NCI-H1417 (cell line): ENCODE results near the gene GSPT1.
"Not testable (repeated sequence)": the region's sequence is repeated elsewhere in the genome, so short reads cannot be mapped to it uniquely, and the experiment has no call there.

Source experiments
- DNase-seq, 3 experiments: peaks; one replicate each; lab custom pipeline; 2025; lab: John Stamatoyannopoulos, UW

GSPT1 gene

DNA sequence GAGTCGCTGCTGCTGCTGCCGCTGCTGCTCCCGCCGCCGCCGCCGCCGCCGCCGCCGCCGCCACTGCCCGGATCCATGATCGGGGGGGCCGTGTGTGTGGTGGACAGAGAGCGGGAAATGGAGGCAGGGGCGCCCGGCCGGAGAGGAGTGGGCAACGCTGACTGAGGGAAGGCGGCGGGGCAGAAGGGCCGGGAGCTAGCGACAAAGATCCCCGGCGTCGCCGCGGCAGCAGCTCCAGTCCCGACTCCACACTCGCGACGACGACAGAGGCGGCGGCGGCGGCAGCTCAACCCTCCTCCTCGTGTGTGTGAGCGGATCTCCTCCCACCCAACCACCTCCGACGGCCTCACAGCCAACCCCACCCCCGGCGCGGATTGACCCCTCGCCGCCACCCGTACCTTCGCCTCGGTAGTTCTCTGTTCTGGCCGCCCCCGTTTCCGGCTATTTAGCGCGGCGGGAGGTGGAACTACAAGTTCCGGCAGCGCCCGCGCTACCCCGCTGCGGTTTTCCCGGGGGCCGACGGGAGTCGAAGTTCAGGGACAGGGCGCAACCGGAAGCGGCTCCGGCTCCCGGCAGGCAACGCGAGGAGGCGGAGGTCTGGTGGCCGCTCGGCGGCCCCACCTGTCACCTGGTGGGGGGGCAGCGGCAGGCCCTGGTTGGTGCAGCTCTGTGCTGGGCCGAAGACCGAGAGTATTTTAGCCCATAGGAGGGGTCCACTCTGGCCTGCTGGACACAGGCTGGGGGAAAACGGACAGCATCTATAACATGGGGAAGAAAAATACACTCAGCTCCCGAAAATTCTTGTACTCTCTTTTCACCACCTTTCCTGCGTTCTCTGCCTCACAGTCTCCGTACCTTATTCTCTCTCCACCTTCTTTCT, at the start of gene GSPT1:
Gene GSPT1 (minus strand): TSS at position 313 of the 880 bp plus-strand sequence. CDS start 236 bp downstream, at position 77.
- peak; percentile 92 to 99 (median 97) for DNase-seq

DNA sequence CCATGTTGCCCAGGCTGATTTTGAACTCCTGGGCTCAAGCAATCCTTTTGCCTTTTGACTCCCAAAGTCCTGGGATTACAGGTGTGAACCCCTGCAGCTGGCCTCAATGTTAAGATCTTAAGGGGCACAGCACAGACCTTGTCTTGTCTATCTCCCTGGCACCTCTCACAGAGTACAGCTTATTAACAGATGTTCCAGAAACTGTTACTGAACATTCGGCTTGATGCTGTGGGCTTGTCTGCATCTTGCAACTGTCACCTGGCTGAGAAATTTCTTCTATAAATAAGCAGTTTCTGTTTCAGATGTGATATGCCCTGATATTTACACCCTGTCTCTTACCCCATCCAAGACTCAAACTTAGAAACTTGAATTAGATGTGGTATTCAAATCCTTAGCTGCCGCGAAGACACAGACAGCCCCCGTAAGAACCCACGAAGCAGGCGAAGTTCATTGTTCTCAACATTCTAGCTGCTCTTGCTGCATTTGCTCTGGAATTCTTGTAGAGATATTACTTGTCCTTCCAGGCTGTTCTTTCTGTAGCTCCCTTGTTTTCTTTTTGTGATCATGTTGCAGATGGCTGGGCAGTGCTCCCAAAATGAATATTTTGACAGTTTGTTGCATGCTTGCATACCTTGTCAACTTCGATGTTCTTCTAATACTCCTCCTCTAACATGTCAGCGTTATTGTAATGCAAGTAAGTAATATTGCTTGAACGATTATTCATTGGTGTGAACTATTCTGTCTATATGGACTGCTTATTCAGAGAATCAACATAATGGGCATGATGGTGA, 49.2 kb upstream of the GSPT1 start, which contains the start of gene TNFRSF17:
Gene TNFRSF17 (plus strand): TSS at position 450 of the 791 bp plus-strand sequence. CDS start 115 bp downstream, at position 565.
- no peak for DNase-seq

DNA sequence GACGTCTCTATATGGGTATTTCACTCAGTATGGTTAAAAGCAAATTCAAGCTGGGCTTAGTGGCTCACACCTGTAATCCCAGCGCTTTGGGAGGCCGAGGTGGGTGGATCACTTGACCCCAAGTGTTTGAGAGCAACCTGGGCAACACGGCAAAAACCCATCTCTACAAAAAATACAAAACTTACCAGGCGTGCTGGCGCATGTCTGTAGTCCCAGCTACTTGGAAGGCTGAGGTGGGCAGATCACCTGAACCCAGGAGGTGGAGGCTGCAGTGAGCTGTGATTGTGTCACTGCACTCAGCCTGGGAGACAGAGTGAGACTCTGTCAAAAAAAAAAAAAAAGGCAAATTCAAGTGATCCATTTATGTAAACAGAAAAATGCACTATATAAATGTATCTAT, 48.0 kb upstream of the GSPT1 start:
- DNase-seq = no peak

DNA sequence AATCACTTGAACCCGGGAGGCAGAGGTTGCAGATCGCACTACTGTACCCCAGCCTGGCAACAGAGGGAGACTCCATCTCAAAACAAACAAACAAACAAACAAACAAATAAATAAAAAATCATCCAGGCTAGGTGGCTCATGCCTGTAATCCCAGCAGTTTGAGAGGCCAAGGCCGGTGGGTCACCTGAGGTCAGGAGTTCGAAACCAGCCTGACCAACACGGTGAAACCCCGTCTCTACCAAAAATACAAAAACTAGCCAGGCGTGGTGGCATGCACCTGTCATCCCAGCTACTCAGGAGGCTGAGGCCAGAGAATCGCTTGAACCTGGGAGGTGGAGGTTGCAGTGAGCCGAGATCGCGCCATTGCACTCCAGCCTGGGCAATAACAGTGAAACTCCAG, 47.2 kb upstream of the GSPT1 start:
- not testable (repeated sequence) for DNase-seq

DNA sequence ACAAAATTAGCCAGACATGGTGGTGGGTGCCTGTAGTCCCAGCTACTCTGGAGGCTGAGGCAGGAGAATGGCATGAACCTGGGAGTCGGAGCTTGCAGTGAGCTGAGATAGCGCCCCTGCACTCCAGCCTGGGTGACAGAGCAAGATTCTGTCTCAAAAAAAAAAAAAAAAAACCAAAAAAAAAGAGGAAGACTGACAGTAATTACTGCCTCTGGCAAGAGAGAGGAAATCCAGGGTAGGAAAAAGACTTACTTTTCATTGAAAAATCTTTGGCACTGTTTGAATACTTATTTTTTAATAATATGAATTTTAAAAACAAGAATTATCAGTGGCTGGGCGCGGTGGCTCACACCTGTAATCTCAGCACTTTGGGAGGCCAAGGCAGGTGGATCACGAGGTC, 46.7 kb upstream of the GSPT1 start:
- not testable (repeated sequence) for DNase-seq

DNA sequence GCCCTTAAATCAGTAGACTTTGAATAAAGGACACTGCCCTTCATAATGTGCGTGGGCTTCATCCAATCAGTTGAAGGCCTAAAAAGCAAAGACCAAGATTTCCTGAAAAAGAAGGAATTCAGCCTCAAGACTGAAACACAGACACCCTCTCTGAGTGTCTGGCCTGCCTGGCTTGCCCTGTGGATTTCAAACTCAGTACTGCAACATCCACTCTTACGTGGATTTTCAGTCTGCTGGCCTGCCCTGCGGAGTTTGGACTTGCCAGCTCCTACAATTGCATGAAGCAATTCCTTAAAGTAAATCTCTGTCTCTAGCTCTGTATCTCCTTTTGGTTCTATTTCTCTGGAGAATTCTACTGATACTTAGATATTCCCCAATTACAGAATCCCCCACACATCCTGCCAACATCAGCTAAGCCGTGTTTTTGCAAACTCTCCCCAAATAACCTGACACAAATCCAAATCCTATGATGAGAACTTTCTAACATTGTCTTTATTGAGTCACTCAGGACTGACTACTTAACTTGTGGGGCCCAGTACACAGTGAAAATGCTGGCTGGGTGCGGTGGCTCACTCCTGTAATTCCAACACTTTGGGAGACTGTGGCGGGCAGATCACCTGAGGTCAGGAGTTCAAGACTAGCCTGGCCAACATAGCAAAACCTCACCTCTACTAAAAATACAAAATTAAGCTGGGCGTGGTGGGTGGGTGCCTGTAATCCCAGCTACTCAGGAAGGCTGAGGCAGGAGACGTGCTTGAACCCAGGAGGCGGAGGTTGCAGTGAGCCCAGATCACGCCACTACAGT, 42.0 kb upstream of the GSPT1 start:
- DNase-seq = no peak

DNA sequence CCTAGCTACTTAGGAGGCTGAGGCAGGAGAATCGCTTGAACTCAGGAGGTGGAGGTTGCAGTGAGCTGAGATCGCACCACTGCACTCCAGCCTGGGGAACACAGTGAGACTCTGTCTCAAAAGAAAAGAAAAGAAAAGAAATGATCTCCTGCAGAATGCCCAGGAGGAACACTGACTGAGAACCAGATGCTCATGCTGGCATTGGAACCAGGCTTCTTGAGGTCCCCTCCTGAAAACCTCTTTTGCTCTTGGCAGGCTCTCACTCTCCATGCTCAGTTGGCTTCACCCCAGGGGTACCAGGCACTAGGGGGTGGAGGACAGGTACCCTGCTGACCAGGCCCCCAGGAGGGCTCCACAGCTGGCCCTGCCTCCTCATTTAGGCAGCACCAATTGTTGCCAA, 40.8 kb upstream of the GSPT1 start:
- DNase-seq = no peak

DNA sequence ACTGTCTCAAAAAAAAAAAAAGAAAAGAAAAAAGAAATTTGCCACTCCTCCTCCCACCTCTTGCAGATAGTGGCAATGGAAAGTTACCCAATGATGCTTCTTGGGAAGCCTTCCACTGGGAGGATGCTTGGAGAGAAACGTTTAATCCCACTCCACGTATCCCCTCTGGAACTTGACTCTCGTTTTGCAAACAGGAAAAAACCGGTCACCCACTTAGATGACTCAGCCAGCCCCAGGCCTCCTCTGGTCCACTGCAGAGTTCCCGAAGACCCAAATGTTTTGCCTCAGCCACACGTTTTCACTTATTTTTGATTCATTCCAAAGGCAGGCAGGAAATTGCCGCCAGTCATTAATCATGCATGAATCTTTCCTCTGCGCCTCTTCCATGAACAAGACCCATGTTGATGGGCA, 40.0 kb upstream of the GSPT1 start:
- DNase-seq = no peak

DNA sequence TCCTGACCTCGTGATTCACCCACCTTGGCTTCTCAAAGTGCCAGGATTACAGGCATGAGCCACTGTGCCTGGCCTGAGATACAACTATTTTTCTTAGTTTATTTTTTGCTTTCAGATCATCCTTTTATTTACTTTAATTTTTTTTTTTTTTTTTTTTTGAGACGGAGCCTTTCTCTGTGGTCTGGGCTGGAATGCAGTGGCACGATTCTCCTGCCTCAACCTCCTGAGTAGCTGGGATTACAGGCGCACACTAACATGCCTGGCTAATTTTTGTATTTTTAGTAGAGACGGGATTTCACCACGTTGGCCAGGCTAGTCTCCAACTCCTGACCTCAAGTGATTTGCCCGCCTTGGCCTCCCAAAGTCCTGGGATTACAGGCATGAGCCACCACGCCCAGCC, 37.8 kb upstream of the GSPT1 start:
- DNase-seq = not testable (repeated sequence)

DNA sequence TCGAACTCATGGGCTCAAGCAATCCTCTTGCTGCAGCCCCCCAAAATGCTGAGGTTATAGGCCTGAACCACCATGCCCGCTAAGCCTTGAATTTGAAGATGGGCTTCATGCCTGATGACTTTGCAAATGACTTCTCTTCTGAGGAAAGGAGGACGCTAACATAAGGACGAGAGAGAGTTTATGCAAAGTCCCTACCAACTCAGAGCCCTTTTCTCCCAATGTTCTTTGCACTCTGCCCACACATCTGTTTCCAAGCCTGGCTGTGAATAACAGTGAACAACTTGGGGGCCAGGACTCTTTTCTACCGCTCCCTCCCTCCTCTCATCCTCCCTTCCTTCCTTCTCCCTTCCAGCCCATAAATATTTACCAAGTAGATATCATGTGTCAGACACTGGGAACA, 34.6 kb upstream of the GSPT1 start:
- DNase-seq = no peak

DNA sequence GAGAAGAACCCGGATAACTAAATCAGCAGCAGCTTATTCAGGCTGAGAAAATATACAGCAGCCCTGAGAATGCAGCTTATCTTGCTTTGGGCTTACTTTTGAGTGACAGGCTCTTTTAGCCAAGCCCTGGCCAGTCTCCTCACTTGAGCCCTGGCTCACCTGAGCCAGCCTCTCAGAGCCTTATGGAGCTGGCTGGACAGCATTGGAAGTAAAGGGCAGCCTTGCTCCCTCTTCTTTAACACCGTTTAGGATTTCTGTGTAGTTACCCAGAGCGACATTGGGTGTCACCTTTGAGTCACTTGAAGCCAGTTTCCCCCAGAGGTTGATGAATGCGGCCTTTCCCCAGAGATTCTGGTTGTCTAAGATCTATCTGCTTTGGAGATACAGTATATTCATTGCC, 33.8 kb upstream of the GSPT1 start:
- DNase-seq = peak in 2 of 3 experiments; percentile 3 to 70

DNA sequence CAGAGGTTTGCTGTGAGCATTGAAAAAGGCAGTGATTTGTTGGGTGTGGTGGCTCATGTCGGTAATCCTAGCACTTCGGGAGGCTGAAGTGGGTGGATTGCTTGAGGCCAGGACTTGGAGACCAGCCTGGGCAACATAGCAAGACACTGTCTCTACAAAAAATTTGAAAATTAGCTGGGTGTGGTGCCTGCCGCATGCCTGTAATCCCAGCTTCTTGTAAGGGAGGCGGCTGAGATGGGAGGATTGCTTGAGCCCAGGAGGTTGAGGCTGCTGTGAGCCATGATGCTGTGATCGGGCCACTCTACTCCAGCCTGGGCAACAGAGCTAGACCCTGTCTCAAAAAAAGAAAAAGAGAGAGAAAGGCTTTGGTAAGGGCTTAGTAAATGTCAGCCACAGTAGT, 33.1 kb upstream of the GSPT1 start:
- DNase-seq = no peak

DNA sequence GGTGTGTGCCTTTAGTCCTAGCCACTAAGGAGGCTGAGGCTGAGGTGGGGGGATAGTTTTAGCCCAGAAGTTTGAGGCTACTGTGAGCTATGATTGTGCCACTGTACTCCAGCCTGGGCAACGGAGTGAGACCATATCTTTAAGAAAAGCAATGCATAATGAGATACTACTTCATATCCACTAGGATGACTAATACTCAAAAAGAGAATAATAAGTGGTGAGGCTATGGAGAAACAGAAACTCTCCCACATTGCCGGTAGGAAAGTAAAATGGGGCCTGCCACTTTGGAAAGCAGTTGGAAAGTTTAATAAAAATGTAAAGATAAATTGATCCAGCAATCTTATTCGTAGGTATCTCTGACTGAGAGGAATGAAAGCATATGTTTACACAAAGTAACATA, 30.7 kb upstream of the GSPT1 start:
- no peak for DNase-seq

DNA sequence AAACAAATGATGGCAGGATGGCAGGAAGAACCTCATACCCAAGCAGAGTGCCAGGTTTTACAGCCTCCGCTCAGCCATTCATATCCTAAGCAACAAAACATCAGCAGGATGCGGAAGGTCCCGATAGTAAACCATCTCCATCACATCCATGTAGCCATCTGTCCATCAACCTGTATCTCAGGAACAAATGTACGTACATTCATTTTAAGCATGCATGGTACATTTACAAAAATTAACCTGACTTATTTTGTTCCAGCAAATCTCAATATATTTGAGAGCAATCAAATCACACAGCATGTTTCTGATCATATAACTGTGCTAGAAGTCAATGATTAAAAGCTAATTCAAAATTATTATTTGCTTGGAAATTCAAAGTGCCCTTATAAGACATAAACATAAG, 26.2 kb upstream of the GSPT1 start, which contains the start of gene NPIPB2:
Gene NPIPB2 (minus strand): TSS at position 101 of the 400 bp plus-strand sequence. CDS start 0 bp downstream, at position 101.
- not testable (repeated sequence) for DNase-seq

DNA sequence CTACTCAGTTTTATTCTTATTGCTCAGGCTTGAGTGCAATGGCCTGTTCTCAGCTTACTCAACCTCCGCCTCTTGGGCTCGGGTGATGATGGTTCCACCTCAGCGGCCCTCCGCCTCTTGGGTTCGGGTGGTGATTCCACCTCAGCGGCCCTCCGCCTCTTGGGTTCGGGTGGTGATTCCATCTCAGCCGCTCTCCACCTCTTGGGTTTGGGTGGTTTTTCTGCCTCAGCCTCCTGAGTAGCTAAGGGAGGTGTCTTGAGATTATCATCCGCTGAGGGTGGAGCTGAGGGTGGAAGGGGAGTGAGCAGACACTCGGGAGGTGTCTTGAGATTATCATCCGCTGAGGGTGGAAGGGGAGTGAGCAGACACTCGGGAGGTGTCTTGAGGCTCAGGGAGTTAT, 11.6 kb upstream of the GSPT1 start:
- not testable (repeated sequence) for DNase-seq

DNA sequence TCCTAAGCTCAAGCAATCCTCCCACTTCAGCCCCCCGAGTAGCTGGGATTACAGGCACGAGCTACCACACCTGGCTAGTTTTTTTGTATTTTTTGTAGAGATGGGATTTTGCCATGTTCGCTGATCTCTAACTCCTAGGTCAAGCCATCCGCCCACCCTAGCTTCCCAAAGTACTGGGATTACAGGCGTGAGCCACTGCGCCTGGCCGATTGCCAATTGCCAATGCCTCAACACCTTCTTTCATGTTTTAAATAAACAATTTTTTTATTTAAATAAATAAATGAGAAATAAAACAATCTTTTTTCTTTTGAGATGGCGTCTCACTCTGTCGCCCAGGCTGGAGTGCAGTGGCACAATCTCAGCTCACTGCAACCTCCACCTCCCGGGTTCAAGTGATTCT, 8.3 kb upstream of the GSPT1 start:
- not testable (repeated sequence) for DNase-seq

DNA sequence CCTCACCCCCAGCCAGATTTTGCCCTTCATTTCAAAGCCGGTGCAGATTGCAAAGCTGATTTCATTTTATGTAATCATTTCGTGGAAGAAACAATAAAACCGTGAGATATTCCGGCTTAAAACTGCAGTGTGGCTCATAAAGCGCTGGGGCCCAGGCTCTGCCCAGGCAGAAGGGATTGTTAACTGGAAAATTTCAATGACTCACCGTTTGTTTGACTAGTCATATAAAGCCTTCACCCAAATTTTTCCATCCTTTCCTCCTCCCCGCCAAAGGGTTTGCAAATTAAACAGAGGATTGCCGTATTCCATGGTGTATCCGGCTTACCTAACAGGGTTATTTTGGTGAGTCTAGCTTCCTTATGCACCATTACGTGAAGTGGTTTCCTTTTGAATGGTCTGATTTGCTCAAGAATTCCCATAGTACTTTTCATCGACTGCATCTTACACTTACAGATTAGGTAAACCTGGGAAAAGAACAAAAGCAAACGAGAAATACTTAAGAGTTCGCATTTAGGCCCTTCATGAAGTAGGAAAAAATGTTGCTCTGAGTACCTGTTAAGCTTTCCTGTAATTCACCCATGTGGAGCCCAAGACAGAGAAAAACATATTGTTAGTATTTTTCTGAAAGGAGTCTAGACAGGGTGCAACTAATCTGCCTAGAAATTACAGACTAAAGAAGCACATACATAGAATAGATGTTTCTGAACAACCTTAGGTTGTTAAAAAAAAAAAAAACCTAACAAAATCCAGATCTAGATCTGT, 949 bp upstream of the GSPT1 start:
- peak; percentile 29 to 64 (median 45) for DNase-seq

DNA sequence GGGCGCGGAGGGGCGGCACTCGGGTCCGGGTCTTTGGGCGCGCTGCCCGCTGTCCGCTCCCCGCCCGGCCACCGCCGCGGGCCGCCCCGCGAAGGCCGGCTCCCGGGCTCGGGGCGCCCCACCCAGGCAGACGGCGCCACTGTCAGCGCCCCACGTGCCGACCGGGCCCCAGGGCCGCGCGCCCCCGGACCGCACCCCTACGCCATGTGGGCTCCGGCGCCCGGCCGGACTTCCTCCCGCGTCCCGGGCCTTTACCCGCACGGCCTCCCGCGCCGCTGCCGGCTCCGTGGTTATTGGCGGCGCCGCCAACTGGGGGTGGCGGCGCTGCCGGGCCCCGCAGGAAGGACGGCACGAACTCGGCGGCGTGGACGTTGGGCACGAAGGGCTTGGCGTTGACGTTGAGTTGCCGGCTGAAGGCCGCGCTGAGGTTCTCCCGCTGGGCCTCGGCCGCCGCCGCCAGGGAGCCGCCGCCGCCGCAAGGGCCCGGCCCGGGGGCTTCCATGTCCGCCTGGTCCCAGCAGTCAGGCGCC, 577 bp downstream of the GSPT1 start:
- peak in 1 of 3 experiments; percentile 75 for DNase-seq

DNA sequence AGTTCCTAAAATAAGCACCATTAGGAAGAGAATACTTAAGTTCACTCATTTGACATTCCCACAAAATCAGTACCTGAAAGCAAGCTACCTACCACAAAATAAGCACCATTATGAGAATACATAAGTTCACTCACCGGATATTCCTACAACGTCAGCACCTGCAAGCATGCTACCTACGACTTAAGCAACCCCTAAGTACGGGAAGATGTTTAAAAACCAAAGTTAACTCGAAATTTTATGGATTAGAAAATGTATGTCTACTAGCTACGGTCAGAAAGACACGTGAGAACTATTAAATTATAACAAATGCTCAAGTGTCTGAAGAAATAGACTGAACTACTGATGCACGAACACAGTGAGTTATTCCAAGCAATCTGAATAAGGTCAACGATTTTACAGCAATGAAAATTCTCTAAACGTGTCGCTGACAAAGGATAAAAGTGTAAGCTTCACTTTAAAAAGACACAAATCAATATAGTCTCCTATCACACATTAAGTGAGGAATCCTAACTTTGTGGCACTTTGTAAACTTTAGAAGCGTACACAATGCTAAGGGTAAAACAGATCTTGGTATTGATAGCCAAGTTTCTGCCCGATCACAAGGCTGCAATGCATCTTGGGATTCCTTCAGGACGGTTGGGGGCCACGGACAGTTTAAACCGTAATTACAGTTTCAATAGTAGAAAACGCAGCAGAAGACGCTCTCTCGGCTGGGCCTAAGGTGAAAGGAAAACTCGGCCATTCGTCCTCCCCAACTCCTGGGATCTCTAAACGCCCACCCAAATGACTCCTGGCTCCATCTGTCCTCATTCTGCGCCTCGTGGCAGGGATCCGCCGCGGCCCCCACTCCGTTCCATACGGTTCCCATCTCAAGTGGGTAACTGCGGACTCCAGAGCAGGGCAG, 1.3 kb downstream of the GSPT1 start:
- DNase-seq = peak in 2 of 3 experiments; percentile 43 to 46
